GM19099 (cell line): ENCODE data around the gene PRPF4.

ENCODE experiments used
- POLR2A ChIP-seq: IDR thresholded peaks from 3 replicates; pipeline ENCODE4 v1.6.1; 2011; ENCODE audit warnings: low read depth; ENCODE audit not compliant: insufficient read length; ENCODE audit errors: extremely low read depth

Gene PRPF4

DNA sequence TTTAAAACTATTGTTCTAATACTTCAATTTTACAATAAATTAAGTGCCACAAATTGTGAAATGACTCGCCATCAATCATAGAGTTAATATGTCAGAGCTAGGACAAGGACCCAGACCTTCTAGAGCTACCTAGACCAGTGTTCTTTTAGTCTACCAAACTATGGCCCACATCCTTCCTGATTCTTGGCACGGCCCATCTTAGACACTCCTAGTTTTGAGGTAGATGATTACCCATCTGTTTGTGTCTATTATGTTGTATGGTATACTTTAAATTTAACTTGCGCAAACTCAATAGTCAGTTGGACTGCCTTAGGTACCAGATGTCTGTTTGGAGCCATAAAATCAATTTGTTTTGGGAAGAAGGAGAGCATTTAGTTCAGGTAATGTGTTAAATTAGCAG is 17.6 kb upstream of the PRPF4 start:
- no peak for TF ChIP-seq POLR2A

DNA sequence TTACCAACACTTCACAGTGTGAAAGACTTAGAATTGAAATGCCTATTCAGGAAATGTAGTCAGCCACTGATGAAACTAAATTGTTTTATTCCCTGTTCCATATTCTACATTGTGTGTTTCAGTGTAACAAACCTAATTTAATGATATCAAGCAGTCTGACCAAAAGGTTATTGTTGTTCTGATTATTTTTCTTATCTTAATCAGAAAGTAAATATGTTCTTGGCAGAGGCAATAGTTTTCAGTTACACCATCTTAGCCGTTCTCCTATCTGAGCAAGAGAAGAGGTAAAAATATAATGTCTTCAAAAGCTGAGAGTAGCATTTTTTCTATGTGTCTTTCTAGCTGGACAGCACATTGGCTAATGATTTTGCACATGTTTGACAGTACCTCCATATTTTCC is 17.2 kb upstream of the PRPF4 start:
- TF ChIP-seq POLR2A, result no peak

DNA sequence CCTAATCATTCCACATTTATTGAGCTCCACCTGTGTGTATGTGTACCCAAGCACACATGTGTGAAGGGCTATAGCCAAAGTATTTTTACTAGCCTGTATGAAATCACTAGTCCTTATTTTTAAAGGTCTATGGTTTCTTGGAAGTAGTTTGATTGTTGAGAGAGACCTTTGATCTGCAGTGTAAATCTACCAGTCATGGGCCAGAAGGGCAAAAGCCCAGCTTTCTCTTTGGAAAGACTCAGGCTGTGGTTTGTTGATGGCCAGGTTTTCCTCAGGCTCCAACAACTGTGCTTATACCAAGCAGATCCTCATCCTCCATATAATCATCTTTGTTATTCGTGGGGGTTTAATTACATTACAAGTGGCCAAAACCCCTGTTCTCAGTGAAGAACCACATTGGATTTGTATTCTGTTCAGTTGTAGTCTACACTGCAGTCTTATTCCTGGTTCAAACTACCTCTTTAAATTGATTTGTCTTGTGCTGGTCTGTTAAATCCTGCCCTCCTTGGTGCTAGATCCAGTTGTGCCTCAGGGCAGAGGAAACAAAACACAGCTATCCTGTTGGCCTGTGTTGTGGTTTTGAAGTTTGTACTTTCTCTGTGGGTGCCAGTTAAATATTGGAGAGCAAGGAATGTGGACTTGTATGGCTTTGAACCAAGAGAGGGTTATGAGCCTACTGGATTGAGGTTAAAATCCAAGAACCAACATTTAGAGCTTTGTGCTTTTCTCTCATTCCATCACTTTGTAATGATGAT is 13.4 kb upstream of the PRPF4 start:
- TF ChIP-seq POLR2A, result no peak

DNA sequence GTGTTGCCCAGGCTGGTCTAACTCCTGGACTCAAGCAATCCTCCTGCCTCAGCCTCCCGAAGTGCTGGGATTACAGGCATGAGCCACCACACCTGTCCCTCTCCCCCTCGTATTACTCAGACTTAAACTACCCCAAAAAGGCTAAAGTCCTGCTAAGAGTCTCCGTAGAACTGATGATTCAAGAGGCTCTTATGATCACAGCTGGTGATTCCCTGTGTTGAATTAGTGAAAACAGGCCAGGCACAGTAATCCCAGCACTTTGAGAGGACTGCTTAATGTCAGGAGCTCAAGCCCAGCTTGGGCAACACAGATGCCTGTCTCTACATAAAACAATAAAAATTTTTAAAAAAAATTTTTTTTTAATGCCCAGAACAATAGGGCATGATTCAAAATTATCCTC is 9.3 kb upstream of the PRPF4 start:
- no peak for TF ChIP-seq POLR2A

DNA sequence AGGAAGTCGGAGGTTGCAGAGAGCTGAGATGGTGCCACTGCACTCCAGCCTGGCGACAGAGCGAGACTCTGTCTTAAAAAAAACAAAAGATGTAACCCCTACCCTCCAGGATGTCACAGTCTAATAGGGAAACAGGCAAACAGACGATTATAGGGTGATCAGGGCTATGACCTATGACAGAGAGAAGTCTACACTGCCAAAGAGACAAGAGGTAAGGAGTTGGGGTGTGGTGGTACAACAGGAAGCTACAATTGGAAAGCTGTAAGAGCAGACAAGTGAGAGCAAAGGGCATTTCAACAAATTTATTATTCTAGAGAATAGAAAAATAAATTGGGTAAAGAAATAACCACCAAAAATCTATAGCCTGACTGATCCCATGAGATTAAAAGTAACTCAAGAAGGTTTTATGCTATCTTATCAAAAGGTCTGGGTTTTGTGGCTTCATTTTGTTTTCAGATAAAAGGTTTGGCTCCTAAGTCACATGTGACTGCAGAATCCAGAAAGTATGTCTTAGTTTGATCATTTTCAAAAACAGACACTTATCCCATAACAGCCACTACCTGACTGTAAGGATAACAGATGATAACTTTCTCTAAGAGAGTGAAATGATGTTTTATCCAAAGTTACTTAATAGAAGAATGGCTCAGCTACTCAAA is 7.4 kb upstream of the PRPF4 start:
- TF ChIP-seq POLR2A, result no peak

DNA sequence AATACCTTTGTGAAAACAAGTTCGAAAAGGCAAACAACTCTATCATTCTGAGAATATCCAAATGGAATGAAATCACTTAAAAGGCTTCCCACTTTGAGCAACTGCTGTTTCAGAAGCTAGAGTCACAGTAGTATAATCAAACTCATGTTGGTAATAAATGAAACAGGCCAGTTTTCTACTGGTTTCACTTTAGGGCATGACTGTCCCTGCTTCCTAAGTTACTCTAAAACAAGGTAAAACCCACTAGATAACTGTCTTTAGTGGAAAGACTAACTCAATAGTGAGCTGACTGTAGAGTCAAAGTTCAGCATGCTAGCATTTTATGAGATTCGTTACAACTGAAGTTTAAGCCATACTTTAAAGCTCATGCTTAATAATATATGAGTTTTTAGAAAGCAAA is 6.1 kb upstream of the PRPF4 start:
- no peak for TF ChIP-seq POLR2A

DNA sequence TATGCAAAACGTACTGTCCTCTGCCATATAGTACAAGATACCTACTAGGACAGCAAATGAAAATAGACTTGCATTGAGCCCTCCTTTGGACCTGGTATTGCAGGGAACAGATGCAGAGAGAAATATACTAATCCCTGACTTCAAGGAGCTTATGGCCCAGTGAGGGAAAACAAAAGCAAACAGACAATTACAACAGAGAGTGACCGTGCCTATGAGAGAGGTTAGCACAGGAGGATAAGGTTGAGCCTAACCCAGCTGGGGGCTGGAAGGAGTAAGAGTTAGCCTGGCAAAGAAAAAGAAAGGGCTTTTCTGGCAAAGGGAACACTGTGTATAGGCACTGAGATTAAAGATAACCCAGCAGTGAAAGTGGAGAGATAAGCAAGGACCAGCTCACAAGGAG is 5.6 kb upstream of the PRPF4 start:
- TF ChIP-seq POLR2A, result no peak

DNA sequence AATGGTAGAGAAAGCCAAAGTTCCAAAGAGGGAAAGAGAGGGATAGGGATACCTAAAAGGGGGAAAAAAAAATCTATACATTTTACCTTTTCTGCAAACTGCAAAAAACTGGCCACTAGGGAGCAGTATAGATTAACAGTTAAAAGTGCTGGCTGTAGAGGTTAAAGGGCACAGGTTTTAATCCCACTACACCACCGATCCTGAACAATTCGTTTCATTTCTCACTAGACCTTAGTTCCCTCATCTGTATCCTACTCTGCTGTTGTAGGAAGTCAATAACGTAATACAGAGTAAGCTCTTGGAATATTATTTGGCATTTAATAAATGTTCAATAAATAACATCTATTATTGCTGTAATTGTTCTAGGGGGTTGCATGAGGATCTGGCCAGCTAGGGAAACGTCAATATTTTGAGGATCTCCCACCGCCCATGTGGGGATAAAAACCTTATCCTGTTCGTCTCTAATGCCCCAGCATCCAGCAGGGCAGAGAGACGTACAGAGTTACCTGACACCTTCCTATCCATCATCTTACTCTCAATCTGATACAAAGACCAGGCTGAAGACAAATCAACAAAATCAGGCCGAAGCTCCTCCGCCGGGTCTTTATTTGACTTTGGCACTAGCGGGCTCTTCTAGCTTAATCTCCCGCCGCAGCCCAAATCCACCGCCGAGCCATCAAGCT is 843 bp upstream of the PRPF4 start:
- TF ChIP-seq POLR2A, result no peak

DNA sequence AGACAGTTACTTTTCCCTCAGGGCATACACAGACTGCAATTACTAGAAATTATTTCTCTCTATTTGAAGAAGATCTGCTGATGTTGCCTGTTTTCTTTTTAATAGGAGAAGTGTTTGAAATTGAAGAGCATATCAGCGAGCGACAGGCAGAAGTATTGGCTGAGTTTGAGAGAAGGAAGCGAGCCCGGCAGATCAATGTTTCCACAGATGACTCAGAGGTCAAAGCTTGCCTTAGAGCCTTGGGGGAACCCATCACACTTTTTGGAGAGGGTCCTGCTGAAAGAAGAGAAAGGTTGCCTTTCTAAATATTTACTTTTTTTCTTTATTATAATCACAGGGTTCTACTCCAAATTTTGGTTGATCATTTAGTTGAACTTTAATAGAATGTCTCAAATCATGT is 3.4 kb downstream of the PRPF4 start:
- no peak for TF ChIP-seq POLR2A

DNA sequence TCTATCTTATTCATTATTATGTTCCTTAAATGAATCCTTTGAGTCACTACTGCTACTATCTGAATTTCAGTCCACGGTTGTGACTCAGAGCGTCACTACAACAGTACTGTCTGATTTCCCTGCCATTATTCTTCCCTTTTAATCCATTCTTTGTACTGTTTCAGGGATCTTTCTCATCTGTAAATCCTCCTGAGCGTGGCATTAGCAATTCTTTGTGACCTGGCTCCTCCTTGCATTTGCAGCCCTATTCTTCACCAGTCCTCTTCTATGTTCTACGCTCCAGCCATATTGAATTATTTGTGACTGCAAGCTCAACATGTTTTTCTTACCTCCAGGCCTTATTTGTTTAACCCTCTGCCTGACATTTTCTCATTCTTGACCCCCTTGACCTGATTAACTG is 5.9 kb downstream of the PRPF4 start:
- no peak for TF ChIP-seq POLR2A

DNA sequence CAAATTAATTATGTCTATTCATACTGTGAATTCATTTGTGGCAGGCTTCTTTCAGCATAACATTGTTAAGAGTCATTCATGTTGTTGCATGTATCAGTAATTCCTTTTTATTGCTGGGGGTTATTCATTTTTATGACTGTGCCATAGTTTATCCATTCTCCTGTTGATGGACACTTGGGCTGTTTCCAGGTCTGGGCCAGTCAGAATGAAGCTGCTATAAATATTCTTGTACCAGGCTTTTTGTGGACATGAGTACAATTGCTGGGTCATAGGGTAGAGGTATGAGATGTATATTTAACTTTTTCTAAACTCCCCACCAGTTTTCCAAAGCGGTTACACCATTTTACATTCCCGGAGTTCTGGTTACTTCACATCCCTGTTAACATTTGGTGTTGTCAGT is 13.6 kb downstream of the PRPF4 start:
- no peak for TF ChIP-seq POLR2A

DNA sequence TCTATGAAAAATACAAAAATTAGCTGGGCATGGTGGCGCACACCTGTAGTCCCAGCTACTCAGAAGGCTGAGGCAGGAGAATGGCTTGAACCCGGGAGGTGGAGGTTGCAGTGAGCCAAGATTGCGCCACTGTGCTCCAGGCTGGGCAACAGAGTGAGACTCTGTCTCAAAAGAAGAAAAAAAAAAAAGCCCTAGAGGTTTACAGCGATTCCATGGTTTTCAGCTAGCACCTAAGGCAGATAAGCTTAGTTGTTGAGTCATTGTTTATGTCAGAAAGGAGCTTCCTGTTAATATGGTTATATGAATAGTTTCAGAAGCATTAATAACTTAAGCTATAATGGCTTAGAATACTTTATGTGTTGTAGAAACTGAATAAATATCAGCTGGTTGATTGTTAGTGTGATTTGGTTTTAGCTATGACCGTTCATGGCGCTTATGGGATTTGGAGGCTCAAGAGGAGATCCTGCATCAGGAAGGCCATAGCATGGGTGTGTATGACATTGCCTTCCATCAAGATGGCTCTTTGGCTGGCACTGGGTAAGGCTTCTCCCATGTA is 14.7 kb downstream of the PRPF4 start:
- TF ChIP-seq POLR2A, result no peak

DNA sequence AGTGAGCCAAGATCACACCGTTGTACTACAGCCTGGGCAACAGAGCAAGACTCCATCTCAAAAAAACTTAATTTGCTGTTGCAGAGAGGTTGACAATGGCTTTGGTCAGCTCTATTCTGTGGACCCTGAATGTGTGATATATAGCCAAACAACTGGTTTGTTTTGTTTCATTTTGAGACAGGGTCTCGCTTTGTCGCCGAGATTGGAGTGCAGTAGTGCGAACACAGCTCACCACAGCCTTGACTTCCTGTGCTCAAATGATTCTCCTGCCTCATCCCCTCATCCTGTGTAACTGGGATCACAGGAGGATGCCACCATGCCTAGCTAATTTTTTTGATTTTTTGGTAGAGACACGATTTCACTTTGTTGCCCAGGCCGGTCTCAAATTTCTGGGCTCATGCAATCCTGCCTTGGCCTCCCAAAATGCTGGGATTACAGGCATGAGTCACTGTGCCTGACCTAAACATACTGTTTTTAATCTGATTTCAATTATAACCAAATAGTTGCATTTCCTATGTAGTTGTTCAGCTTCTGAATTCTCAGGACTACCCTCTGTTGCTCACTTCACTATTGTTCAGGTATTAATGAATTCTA is 17.9 kb downstream of the PRPF4 start:
- TF ChIP-seq POLR2A, result no peak

DNA sequence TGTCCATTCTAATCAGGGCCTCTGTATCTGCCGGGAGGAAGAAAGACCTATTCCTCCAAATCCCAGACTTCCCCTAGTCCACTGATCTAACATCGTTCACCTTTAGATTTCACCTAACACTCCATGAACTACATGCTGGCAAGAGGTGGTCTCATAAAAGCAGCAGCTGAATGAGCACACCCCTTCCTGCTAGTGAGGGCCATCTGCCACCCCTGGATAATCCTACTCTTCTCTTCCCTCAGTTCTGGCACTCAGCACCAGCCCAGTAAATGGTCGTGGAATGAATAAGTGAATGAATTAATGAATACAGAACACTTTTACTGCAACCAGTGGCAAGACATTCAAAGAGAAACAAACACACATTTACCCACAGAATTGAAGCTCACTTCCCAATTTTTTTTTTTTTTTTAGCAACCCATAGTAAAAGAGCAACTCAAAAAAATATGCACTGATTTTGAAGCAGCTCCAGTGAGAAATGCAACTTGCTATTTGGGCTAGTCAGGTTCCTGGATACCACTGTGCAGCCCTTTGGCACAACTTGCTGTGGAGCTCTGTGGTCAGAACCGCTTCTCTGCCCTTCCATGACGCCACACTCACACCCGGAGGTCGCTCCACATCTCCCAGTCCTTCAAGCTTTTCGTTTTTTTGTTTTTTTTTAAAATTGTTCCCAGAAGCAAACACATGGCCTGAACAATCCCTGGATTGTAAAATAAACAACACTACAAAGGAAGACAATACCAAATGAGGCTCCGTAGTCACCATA is 21.5 kb downstream of the PRPF4 start:
- TF ChIP-seq POLR2A, result no peak

DNA sequence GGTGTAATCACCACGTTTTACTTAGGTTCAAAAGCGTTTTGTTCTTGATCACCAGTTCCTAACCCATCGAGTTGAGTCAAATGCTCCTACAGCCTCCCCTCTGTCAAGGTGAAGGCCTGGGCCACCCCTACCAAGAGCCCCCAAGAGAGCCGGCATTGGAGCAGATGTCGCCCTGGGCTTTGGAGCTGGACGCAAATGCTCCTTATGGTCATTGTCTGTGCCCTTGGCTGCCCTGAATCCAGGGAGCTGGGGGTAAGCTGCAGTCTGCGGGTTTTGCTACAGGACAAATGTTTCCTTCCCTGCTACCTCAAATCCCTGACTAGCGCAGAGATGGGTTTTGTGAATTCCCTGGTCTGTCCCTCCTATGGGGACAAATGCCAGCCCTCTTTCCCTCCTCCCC is 22.9 kb downstream of the PRPF4 start:
- no peak for TF ChIP-seq POLR2A
